Measurements from ENCODE around the gene SH3RF3.

The SH3RF3 gene

DNA sequence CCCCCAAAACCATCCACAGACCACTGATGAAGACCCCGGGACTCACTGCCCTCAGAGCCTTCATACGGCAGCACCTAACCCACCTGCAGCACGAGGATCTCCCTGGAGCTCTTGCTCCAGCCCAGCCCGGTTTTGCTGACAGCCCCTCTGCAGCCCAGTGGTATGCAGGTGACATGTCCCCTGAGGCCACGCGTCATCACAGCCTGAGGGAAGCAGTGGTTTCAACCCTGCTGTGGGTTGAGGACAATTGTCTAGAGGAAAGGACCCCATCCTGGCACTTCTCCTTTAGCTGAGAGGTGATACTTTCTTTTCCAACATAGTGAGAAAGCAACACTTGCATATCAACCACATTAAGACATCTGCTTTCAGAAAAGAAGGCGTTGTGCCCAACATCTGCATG lies 350.8 kb downstream of the SH3RF3 start:
- no peak for DNase-seq (ENCODE audit: low read depth)
- TF ChIP-seq, protein P1, sequence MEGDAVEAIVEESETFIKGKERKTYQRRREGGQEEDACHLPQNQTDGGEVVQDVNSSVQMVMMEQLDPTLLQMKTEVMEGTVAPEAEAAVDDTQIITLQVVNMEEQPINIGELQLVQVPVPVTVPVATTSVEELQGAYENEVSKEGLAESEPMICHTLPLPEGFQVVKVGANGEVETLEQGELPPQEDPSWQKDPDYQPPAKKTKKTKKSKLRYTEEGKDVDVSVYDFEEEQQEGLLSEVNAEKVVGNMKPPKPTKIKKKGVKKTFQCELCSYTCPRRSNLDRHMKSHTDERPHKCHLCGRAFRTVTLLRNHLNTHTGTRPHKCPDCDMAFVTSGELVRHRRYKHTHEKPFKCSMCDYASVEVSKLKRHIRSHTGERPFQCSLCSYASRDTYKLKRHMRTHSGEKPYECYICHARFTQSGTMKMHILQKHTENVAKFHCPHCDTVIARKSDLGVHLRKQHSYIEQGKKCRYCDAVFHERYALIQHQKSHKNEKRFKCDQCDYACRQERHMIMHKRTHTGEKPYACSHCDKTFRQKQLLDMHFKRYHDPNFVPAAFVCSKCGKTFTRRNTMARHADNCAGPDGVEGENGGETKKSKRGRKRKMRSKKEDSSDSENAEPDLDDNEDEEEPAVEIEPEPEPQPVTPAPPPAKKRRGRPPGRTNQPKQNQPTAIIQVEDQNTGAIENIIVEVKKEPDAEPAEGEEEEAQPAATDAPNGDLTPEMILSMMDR (IDR thresholded peaks at IDR 0.05; ENCODE audit: insufficient read depth, low read depth, low read length, missing control alignments): no peak
- no peak overlapping the region for H3K4me3 ChIP-seq (ENCODE audit: low read depth, low read length)

GRCh38 chr2:109480486-109481195 lies 351.6 kb downstream of the SH3RF3 start:
- TF ChIP-seq, protein P1 (IDR thresholded peaks at IDR 0.05; ENCODE audit: insufficient read depth, low read depth, low read length, missing control alignments): no peak
- H3K4me3 ChIP-seq (ENCODE audit: low read depth, low read length): no peak overlapping the region
- no peak for DNase-seq (ENCODE audit: low read depth)

DNA sequence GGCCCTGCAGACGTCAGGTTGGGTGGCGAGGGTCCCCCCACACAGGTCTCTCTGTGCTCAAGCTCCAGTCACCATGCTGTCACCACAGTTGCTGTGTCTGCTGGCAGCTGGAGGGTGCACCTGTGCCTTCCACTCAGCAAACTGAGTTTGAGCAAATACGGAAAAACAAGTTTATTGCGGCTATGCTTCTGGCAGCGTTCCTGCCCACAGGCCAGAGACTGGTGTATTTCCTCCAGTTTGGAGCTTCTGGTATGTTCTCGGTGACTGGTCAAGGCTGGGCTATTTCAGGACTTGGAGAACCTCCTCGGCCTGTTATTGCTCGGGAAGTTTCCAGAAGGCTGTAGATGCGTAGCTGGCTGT lies 352.2 kb downstream of the SH3RF3 start:
- TF ChIP-seq, protein P1 (IDR thresholded peaks at IDR 0.05; ENCODE audit: insufficient read depth, low read depth, low read length, missing control alignments): no peak
- DNase-seq (ENCODE audit: low read depth): no peak

GRCh38 chr2:109481599-109481998 lies 352.6 kb downstream of the SH3RF3 start:
- TF ChIP-seq, protein P1 (IDR thresholded peaks at IDR 0.05; ENCODE audit: insufficient read depth, low read depth, low read length, missing control alignments): no peak
- DNase-seq (ENCODE audit: low read depth): no peak
- H3K4me3 ChIP-seq (ENCODE audit: low read depth, low read length): no peak overlapping the region

More for the DNA sequence above, 352.2 kb downstream of the SH3RF3 start:
- H3K4me3 ChIP-seq (ENCODE audit: low read depth, low read length): no peak overlapping the region

DNA sequence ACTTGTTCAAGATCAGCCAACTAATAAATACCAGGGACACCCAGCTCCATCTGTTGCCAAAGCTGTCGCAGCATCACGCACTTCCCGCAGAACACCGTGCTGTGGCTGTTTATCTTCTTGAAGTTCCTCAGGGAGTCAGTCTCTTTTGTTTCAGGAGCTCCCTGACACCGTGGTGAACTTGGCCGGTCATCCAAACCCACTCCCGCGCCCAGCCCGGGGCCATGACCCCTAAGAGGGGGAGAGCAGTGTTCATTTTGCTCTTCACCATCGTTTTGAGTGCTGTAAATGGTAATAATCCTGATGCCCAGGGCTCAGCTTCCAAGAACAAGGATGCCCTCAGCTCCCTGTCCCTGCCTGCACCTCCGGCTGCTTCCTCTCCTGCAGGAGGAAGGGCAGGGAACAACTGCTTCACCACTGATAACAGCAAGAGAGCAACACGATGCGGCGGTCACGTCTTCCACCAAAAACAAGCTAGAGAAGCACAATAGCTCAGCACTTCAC lies 353.4 kb downstream of the SH3RF3 start:
- TF ChIP-seq, protein P1 (IDR thresholded peaks at IDR 0.05; ENCODE audit: insufficient read depth, low read depth, low read length, missing control alignments): no peak
- DNase-seq (ENCODE audit: low read depth): no peak
- no peak overlapping the region for H3K4me3 ChIP-seq (ENCODE audit: low read depth, low read length)

GRCh38 chr2:109486711-109487535 lies 357.9 kb downstream of the SH3RF3 start:
- no peak for DNase-seq (ENCODE audit: low read depth)
- TF ChIP-seq, protein P1 (IDR thresholded peaks at IDR 0.05; ENCODE audit: insufficient read depth, low read depth, low read length, missing control alignments): no peak
- H3K4me3 ChIP-seq (ENCODE audit: low read depth, low read length): no peak overlapping the region
